HG02759 (cell line): Measurements from ENCODE around the gene CDH8.
"Not testable (repeated sequence)": the region's sequence is repeated elsewhere in the genome, so short reads cannot be mapped to it uniquely, and the experiment has no call there.

Source experiments
- ATAC-seq: cut with Tn5 transposase; IDR thresholded peaks from one replicate; pipeline ENCODE4 v1.9.1; 2021; ENCODE audit warnings: mild to moderate bottlenecking, moderate library complexity; ENCODE audit not compliant: unreplicated experiment

Gene CDH8

GRCh38 chr16:61797961-61798507, 238.2 kb downstream of the CDH8 start:
- ATAC-seq: no peak

DNA sequence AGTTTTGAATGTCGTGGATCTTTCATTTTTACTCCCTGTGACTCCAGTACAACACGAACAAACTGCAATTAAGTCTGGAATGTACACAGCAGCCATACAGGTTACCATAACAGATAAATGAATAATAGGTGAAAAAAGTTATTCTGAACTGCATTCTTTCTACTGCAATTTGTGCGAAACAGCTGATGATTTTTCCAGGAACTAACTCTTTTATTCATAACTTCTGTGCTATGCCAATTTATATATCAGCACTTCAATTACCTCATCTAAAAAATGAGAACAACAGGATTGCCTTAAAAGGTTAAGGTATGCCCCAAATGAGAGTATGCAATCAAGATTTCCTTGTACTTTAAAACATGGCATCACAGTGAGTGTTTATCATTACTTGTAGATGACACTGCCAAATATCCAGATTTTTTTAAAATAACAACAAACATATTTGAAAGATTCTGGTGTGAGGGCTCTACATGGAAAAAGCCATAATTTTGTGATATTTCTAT, 238.9 kb downstream of the CDH8 start:
- no peak for ATAC-seq

GRCh38 chr16:61792194-61792909, 243.9 kb downstream of the CDH8 start:
- no peak for ATAC-seq

DNA sequence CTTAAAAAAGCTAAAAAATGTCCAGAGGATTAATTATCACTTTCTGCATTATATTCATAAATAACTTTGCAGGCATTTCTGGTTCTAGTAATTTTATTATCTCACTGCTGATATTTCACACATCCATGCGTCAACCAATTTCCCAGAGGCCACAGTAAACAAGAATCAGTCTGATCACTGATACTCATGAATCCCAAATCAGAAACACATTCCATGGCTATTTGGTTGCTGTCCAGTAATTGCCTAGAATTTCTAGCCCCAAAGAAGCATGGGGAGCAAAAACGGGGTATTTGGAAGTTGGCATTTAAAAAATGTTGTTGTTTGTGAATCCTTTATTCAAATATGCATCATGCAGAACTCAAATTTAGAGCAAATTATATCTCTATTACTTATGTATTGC, 244.8 kb downstream of the CDH8 start:
- ATAC-seq: no peak

DNA sequence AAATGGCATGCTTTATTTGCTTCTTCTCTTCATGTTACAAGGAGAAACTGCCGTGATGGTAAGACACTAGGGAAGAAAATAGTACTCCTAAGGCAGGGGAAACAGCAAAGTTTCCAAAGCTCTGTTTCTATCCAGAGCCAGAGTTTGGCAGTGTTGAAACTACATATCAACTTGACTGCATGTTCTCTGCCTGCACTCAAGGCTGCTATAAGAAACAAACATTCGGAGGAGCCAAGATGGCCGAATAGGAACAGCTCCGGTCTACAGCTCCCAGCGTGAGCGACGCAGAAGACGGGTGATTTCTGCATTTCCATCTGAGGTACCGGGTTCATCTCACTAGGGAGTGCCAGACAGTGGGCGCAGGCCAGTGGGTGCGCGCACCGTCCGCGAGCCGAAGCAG, 254.4 kb downstream of the CDH8 start:
- ATAC-seq: not testable (repeated sequence)

DNA sequence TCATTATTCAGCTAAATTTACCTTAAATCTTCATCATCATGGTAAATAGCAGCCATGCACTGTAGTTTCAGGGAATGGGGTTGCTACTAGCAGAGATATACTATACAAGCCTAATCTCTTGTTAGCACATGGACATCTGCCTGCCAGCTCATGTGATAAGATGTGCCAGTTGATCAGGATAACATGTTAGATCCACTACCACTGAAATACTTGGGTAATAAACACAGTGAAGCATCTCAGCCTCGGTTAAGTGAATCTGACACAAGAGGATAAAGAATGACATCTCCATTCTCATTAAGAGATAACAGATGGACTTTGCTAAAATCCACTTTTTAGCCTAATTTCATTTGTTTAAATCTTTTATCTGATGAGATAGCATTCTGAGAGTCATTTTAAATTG, 256.1 kb downstream of the CDH8 start:
- ATAC-seq: no peak

DNA sequence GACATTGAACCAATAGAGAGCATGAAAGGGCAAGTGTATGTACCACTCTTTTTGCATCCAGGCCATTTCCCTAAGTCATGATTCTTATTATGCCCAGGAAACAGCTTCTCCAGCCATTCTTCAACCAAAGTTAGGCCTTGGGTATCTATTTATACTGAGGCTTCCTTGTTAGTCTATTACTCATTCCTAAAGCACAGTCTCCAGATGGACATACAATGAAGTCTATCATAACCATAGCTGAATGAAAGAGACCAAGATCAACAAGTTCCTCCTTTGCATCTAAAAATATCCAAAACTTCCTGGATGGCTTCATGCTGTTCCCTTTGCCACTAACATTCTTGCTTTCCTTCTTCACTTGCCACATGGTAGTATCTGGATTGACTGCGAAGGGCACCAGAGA, 265.9 kb downstream of the CDH8 start:
- no peak for ATAC-seq

GRCh38 chr16:61763991-61764390, 272.2 kb downstream of the CDH8 start:
- no peak for ATAC-seq

GRCh38 chr16:61763013-61763412, 273.2 kb downstream of the CDH8 start:
- no peak for ATAC-seq

DNA sequence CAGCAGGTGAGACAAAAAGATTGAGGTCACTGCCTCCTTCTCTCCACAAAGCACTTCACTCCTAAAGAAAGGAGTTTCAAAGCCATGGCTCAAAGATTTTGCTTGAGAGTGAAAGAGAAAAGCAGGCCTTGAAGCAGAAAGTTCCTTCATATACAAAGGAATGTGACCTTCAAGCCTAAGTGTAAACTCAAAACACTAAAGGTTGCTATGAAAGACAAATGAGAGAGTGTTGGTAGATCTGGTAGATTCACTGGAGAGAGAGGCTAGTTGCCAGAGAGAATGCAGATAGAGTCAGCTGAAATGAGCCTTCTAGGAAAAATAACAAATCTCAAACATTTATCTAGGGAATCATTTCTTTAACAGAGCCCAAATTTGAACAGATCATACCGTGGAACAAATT, 305.2 kb downstream of the CDH8 start:
- ATAC-seq: no peak

DNA sequence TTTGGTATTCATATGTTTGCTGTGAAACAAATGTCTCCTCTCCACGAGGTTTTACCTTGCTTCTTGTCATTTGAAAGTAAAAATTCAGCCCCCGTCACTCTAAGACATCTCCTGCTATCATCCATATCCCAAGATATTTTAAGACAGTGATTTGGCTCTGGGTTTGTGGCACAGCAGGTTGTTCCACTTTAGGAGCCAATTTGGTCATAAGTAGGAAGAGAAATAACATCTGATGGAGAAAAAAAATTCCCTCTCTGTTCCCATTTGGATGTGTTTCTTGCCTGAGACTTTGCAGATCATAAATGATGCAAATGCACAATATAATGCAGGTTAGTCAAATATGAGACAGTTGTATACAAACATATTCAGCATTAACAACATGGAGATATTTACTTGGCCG, 309.5 kb downstream of the CDH8 start:
- ATAC-seq: no peak

DNA sequence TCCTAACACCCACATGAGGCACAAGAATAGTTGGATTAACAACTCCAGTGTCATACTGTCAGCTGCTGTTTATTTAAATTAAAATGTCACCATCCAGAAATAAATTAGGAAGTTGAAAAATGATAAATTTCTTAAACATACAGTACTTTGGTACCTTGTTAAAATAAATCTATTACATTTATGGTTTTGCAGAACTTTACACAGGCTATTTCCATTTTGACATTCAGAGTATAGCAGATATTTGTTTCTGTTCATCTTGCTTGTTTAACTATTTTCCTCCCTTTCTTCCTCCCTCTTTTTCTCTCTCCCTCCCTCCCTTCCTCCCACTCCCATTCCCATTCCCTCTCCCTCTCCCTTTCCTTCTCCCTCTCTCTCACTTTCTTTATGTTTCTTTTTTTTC, 310.1 kb downstream of the CDH8 start:
- ATAC-seq: no peak

GRCh38 chr16:61721544-61721943, 314.7 kb downstream of the CDH8 start:
- no peak for ATAC-seq

GRCh38 chr16:61715393-61715792, 320.8 kb downstream of the CDH8 start:
- ATAC-seq: no peak

GRCh38 chr16:61713787-61714186, 322.5 kb downstream of the CDH8 start:
- ATAC-seq: no peak

- ATAC-seq: not testable (repeated sequence)
Measured at GRCh38 chr16:61699640-61700039, 336.6 kb downstream of the CDH8 start.

DNA sequence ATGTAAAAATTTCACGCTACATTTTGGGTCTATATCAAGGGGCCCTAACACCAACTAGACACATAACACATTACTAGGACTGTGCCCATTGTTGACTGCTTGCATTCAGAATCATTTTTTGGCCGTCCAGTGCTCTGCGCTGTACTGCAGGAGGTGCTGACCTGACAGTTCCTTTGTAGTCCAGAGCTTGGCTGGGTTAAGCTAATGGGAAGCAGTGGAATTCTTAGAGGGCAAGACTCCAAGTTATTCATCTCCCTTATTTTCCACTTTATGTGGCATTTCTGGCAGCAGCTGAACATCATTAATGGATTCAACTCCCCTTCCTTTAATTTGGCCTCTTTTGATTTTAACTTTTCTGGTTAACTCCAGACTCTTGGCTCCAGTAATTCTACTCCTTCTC, 351.7 kb downstream of the CDH8 start:
- ATAC-seq: no peak

DNA sequence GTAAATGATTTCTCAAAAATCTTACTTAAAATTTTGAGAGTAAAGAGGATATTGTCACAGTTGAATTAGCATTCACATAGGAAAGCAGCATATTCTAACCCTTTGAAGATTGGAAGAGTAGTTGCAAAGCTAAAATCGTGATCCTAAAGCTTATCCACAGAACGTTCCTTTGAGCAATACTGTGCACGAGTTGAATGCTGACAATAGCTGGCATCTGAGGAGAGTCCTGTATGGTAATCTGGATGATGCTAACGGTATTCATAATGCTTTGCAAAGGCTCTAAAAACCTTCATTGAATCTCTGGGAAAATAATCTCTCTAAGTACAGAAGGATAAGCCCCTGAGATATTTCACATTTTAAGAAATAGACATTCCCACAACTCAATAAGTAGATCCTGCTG, 354.6 kb downstream of the CDH8 start:
- no peak for ATAC-seq

GRCh38 chr16:61681124-61681523, 355.1 kb downstream of the CDH8 start:
- ATAC-seq: no peak

DNA sequence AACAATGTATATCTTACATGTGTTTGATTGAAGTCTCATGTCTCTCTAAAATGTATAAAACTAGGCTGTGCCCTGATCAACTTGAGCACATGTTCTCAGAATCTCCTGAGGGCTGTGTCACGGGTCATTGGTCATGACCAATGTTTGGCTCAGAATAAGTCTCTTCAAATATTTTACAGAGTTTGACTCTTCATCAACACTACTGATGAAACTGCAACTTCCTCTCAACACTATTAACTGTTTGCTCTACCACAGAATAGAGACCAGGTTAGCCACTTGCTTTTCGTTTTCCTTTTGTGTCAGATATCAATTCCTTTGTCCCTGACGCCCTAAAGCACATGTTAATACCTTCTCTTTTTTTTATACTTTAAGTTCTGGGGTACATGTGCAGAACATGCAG, 358.1 kb downstream of the CDH8 start:
- no peak for ATAC-seq

DNA sequence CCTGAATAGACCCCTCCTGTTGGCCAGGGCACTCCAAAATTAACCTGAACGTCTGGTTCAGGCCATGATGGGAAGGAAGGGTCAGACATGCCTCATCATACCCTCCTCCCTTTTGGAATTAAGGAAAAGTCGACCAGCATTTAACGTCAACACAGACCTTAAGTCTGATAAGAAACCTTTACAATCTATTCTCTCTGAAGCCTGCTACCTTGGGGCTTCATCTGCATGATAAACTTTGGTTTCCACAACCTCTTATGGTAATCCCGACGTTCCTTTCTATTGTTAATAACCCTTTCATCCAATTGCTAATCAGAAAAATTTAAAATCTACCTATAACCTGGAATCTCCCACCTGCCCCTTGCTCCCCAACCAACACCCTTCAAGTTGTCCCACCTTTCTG, 358.5 kb downstream of the CDH8 start:
- ATAC-seq: no peak

GRCh38 chr16:61676740-61677139, 359.5 kb downstream of the CDH8 start:
- no peak for ATAC-seq

DNA sequence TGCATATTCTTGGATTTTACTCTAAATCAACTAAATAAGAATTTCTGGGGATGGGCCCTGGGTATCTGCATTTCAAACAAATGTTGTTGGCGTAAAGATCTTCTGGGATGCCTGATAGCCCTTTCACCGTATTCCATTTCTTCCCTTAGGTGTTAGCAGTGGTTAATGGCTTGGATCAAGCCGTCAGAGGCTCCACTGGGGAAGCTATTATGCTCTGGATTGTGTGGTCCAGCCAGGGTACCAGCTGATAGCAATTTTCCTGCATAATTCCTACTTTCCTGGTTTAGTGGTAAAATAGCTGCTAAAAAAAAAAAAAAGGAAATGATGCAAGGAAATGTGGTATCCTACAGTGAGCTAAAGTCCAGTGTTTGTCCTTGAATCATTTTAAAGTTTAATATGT, 365.1 kb downstream of the CDH8 start:
- no peak for ATAC-seq
